BJ (cell line): Measurements from ENCODE around the gene MED13L. TPM values are rescaled to one million over a fixed set of nuclear protein-coding genes. Genes with fewer than 3 reads are reported as not detected.

Source experiments
- CTCF ChIA-PET: fragments of 350-600 bp; formaldehyde crosslinking; extraction: SDS; loops from one replicate; lab custom pipeline; 2021; ENCODE audit warnings: antibody characterized with exemption, inconsistent platforms; lab: Yijun Ruan, JAX
- POLR2A ChIA-PET: fragments of 300-600 bp; sonication (Branson Sonifier 250); formaldehyde crosslinking; extraction: SDS; loops from one replicate; lab custom pipeline; 2021; ENCODE audit warnings: antibody characterized with exemption; lab: Charles Lee
- DNase-seq: peaks from one replicate; pipeline ENCODE4 v3.0.0-alpha.2; 2011; ENCODE audit warnings: low read depth
- H3K27me3 ChIP-seq: 2 replicates; pipeline ENCODE4 v1.6.0; 2011; ENCODE audit warnings: low read length; ENCODE audit not compliant: control insufficient read depth, insufficient read depth
- H3K36me3 ChIP-seq: 2 replicates; pipeline ENCODE4 v1.5.1; 2011; ENCODE audit warnings: low read length; ENCODE audit not compliant: control insufficient read depth, insufficient read depth
- H3K4me3 ChIP-seq: 2 replicates; pipeline ENCODE4 v1.5.1; 2011; ENCODE audit warnings: low read depth, mild to moderate bottlenecking, control low read depth, low read length
- polyA plus RNA-seq: library from polyadenylated mRNA; depleted of rRNA; stranded (reverse); fragments of >200 nt; gene quantifications from 2 replicates; pipeline ENCODE4 v1.2.3, GENCODE V29; 2011
- TF ChIP-seq, protein P1 (sequence below): IDR thresholded peaks from 2 replicates; pipeline ENCODE4 v1.5.1; 2011; ENCODE audit warnings: low read depth, mild to moderate bottlenecking, control low read depth, inconsistent platforms, low read length, moderate library complexity; ENCODE audit not compliant: insufficient read depth

The MED13L gene
- polyA plus RNA-seq, 1 experiment, result 43.7 TPM

DNA sequence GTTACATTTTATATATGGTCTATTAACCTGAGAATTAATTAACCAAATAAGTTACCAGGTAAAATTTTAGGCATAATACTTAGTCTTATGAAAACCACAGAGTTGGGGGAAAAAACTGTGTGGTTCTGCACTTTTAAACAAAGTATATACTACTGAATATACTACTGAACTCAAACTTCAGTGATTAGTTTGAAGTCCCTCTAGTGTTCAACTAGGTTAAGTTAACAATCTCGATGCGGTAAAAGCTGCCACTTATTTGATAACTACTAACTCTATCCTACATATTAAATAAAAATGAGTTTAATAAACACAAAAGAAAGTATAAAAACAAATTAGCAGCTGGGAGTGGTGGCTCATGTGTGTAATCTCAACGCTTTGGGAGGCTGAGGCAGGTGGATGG lies 56.7 kb downstream of the MED13L start:
- TF ChIP-seq, protein P1, sequence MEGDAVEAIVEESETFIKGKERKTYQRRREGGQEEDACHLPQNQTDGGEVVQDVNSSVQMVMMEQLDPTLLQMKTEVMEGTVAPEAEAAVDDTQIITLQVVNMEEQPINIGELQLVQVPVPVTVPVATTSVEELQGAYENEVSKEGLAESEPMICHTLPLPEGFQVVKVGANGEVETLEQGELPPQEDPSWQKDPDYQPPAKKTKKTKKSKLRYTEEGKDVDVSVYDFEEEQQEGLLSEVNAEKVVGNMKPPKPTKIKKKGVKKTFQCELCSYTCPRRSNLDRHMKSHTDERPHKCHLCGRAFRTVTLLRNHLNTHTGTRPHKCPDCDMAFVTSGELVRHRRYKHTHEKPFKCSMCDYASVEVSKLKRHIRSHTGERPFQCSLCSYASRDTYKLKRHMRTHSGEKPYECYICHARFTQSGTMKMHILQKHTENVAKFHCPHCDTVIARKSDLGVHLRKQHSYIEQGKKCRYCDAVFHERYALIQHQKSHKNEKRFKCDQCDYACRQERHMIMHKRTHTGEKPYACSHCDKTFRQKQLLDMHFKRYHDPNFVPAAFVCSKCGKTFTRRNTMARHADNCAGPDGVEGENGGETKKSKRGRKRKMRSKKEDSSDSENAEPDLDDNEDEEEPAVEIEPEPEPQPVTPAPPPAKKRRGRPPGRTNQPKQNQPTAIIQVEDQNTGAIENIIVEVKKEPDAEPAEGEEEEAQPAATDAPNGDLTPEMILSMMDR, result no peak
- H3K27me3 ChIP-seq, result no peaks in the 10 kb centered on the region
- no peak for DNase-seq
- no peak overlapping the region for H3K4me3 ChIP-seq
- CTCF ChIA-PET, result interaction anchor here (1.2 to 1.3 kb wide), 2 partner anchors 15 to 21 kb away, joined by 3 to 4 read pairs; no protein-coding TSS in a partner anchor
- H3K36me3 ChIP-seq, result no peaks in the 10 kb centered on the region
- POLR2A ChIA-PET, result no interaction called here

- ChIA-PET CTCF (interaction anchor here (0.5 to 2.5 kb wide), 2 partner anchors 15 to 307 kb away, joined by 3 to 6 read pairs; no protein-coding TSS in a partner anchor), POLR2A (no interaction called here)
- TF ChIP-seq, protein P1, result no peak
- no peak for DNase-seq
- Histone ChIP-seq H3K36me3 (no peaks in the 10 kb centered on the region), H3K4me3 (no peak overlapping the region), H3K27me3 (no peaks in the 10 kb centered on the region)
Observed at GRCh38 chr12:116217045-116217735, 60.3 kb downstream of the MED13L start.

DNA sequence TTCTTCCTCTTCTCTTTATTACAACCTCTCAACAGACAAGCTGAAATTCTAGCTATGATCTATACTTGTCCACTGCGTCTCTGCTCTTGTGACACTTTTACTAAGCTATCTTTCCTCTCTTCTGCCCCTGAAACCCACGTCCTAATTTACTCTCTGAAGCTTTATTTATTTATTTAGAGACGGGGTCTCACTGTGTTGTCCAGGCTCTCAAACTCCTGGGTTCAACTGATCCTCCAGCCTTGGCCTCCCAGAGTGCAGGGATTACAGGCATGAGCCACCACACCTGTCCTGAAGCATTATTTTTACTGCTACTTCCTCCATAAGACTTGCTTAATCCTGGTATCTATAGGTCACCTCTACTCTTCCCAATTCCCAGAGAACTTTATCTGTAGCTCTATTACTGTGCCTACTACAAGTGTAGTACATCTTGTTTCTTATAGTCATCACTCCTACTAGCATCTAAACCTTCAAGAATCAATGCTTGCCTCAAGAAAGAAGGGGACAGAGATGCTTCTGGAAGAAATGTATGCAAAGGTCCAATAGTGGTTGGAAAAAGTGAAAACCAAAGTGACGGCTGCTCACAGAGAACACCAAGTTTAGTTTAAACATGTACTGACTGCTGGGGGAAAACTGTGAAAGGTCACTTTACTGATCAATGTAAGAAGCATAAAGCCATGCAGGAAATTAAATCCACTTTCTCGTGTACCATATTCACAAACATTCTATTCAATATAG lies 61.3 kb downstream of the MED13L start:
- DNase-seq, result no peak
- no peaks in the 10 kb centered on the region for H3K36me3 ChIP-seq
- TF ChIP-seq, protein P1, result no peak
- H3K27me3 ChIP-seq, result no peaks in the 10 kb centered on the region
- CTCF ChIA-PET, result interaction anchor here (0.6 to 2.5 kb wide), 2 partner anchors 14 to 268 kb away, joined by 3 to 6 read pairs; no protein-coding TSS in a partner anchor
- POLR2A ChIA-PET, result no interaction called here
- H3K4me3 ChIP-seq, result no peak overlapping the region

- no peak for DNase-seq
- H3K27me3 ChIP-seq, result no peaks in the 10 kb centered on the region
- H3K4me3 ChIP-seq, result no peak overlapping the region
- TF ChIP-seq, protein P1, result no peak
- no peaks in the 10 kb centered on the region for H3K36me3 ChIP-seq
- CTCF ChIA-PET, result no interaction called here
- POLR2A ChIA-PET, result no interaction called here
Observed at GRCh38 chr12:116215023-116215422, 62.5 kb downstream of the MED13L start.

DNA sequence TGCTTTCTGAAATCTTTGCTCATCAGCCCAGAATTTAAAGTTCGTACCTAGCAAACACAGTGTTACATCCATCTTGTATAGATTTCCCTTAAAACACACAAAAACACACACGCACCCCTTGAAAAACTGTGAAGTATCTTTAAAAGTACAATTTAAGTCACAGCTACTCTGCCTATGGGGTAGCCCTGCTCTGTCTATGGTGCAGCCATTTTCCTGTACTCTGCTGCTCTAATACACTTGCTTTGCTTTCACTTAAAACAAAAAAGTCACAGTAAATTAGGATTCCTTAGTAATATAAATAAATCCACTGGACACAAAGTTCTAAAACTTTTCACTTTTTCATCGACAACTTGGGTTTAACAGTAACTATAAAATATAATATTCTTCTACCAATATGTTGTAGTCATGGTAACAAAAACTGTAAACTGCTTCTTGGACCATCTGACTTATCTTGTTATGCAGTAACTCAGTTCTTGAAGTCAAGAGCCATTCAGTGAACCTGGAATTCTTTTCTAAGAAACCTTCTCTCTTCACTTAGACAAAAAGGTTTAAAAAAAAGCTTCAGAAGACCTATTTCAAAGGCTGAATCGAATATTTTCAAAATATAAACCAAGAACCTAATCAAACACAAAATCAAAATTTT lies 63.5 kb downstream of the MED13L start:
- CTCF ChIA-PET, result no interaction called here

More for the DNA sequence above, 63.5 kb downstream of the MED13L start:
- H3K4me3 ChIP-seq, result no peak overlapping the region
- no peak for DNase-seq
- POLR2A ChIA-PET, result no interaction called here
- H3K36me3 ChIP-seq, result no peaks in the 10 kb centered on the region
- TF ChIP-seq, protein P1, result no peak
- H3K27me3 ChIP-seq, result no peaks in the 10 kb centered on the region
